ENCODE results near the gene SLC15A3.

DNA sequence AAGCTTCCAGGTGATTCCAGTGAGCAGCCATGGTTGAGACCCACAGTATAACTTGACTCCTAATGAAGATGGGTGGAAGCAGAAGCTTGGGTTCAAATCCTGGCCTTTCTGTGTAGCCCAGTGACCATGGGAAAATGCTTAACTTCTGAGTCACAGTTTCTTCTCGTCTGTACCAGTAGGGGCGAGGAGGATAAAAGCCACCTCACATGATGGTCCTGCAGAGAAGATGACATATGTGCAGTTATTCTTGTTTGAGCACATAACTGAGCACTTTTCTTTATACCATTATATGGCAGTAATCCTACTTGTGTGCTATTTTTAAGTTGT is 33.1 kb downstream of the SLC15A3 start:
- TF ChIP-seq, protein P1, sequence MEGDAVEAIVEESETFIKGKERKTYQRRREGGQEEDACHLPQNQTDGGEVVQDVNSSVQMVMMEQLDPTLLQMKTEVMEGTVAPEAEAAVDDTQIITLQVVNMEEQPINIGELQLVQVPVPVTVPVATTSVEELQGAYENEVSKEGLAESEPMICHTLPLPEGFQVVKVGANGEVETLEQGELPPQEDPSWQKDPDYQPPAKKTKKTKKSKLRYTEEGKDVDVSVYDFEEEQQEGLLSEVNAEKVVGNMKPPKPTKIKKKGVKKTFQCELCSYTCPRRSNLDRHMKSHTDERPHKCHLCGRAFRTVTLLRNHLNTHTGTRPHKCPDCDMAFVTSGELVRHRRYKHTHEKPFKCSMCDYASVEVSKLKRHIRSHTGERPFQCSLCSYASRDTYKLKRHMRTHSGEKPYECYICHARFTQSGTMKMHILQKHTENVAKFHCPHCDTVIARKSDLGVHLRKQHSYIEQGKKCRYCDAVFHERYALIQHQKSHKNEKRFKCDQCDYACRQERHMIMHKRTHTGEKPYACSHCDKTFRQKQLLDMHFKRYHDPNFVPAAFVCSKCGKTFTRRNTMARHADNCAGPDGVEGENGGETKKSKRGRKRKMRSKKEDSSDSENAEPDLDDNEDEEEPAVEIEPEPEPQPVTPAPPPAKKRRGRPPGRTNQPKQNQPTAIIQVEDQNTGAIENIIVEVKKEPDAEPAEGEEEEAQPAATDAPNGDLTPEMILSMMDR (IDR thresholded peaks at IDR 0.05), result no peak
- no peak for TF ChIP-seq POLR2A (IDR thresholded peaks at IDR 0.05)
